ENCODE results near the gene AKAP12.
A peak's percentile ranks its signal among the peaks of the same experiment; 100 is the strongest.
"Not testable (repeated sequence)": the region's sequence is repeated elsewhere in the genome, so short reads cannot be mapped to it uniquely, and the experiment has no call there.

AKAP12 gene

DNA sequence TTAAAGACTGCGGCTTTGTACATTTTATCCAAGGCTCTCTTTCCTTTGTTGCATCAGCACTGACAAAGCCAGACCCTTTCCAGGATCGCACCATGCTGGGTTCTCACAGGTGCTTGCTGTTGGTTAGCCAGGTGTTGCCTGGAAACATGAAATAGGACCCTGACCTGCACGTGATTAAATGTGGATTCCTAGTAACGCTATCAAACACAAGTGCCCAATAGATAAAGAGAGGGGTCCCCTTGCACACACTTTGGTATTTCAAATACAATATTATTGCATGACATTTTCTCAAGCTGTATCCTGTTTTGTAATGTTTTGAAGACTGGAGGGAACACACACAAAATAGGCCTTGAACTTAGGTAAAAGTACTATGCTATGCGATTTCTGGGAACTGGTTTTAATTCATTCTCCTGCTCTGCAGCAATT is 73.3 kb downstream of the AKAP12 start:
- no peak for DNase-seq

GRCh38 chr6:151315661-151316060 is 75.9 kb downstream of the AKAP12 start:
- DNase-seq: not testable (repeated sequence)

DNA sequence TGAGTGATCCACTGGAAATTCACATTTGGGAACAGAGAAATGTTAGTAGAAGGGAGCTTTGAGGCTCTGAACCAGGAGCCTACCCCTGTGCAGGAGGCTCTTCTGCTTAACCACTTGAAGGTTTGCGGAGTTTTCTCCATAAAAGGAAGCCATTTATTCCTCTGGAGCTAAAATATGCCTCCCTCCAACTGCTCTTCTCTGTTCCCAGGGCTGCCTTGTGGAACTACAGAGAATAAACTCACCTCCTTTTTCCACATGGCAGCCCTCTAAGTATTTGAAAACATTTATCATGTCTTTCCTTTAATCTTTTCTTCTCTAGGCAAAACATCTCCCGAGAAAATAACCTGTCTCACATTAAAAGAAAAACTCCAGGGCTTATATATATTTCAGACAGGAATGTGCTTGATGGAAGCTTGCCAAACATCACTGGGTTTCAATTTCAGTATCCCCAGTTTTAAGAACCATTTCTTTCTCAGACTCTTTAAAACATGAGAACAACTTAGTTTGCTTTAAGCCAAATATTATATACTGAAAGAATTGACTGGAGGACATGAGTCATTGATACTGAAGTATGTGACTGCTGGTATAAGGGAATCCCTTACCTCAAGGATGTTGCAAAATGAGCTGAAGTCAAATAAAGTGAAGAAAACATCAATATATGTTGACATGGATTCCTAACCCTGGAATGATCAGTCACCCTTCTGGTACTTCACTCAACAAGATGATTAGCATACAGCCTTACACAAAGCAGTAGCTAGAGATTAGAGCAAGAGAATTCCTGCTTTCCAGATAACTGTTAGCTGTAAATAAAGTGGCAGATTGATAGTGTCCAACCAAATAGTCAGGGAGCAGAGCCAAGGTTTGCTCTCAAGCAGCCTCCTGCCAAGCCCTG is 77.6 kb downstream of the AKAP12 start:
- DNase-seq: no peak

DNA sequence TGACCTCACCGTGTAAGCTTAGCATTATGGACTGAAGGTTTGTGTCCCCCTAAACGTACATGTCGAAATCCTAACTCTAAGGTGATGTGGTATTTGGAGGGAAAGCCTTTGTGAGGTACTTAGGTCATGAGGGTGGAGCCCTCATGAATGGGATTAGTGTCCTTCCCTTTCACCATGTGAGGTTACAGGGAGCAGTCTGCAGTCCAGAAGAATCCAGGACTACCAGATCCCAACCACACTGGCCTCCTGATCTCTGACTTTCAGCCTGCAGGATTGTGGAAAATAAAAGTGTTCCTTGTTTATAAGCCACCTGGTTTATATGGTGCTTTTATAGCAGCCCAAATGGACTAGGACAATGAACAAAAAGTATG is 78.2 kb downstream of the AKAP12 start:
- DNase-seq: no peak

GRCh38 chr6:151320140-151320539 is 80.4 kb downstream of the AKAP12 start:
- DNase-seq: no peak

DNA sequence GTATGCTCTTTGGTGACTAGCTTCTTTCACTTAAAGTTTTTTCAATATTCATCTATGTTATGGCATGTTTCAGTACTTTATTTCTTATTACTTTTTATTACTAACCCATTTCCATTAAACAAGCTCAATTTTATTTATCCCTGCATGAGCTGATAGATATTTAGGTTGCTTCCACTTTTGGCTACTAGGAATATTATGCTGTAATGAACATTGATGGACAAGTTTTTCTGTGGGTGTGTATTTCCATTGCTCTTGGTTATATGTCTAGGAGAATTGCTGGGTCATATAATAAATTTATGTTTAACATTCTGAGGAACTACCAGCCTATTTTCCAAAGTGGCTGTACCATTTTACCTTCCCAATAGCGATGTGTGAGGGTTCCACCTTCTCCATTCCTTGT is 81.7 kb downstream of the AKAP12 start:
- no peak for DNase-seq

DNA sequence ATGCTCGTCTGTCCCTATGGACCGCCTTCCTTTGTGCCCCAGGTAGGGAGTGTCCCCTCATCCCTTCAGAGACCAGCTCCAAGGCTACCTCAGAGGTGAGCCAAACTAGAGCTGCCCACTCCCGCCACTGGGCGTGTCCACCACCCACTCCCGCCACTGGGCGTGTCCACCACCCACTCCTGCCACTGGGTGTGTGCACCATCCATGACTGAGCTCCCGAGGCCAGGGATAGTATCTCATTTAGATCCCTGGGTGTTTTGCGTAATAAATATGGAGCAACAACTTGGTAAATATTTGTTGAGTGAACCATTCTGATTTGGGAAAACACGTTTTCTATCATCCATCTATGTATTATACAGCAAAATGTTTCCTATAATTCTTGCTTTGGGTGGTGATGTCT is 82.8 kb downstream of the AKAP12 start:
- no peak for DNase-seq

DNA sequence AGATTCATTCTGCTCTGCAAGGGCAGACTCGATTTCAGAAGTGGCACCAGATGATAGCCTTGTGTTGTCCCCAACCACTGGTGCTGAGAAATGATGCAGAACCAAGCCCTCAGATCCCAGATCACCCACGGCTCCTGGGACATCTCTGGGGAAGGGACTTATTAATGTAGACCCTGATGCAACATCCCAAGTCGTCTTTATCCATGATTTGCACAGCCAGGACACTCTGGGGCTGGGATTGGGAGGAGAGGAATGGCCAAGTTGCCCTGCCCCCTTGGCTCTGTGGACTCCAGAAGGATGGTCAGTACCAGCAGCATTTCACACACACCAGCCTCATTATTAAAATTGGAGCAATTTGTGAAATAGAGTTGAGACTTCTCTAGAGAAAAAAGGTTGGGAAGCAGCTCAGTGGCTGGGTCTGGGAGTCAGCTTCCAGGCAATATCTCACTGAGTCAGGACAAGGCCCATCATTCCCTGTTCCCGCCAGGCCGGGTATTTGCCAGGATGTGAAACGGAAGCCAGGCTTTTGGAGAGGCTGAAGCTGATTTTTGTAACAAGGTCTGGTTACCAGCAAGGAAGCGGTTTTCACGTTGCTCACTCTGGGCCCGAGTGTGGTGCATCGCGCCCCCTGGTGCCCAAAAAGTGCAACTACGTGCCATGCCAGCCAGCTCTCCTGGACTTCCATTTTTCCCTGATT is 84.2 kb downstream of the AKAP12 start:
- DNase-seq: peak; percentile 43

- DNase-seq: no peak
These were observed 84.7 kb downstream of the AKAP12 start for GRCh38 chr6:151324488-151324825.

GRCh38 chr6:151325075-151326050 is 85.6 kb downstream of the AKAP12 start:
- DNase-seq: no peak

DNA sequence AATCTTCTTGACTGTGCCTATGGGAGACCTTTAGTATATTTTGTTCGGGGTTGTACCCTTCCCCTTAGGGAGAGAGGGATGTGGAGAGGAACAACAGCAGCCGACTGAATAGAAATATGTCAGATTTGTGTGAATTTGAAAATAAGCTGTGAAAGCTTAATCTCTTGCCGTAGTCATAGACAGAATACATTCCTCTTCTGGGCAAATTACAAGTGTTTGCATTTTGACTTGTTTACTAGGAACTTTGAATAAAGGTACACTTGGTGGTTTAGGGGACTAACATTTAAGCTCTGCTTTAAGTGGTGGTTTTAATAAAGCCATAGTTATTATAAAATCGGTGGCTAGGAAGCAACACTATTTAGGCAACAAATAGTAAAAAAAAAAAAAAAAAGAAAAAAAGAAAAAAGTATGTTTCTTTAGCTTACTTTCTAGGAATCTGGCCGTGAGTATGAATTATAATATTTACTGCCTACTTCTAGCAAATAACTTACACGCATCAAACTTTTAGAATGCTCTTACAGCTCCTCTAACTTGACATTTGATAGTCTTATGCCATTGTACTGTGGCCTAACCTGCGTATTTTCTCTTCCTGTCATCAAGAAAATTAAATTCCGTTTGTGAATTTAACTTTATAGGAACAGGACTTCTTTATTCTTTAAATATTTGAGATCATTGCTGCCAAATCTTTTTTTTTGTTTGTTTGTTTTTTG is 86.5 kb downstream of the AKAP12 start:
- no peak for DNase-seq

- DNase-seq: no peak
These were observed 87.3 kb downstream of the AKAP12 start for GRCh38 chr6:151327101-151327500.

- DNase-seq: no peak
These were observed 90.4 kb downstream of the AKAP12 start for GRCh38 chr6:151330130-151330696.

GRCh38 chr6:151335930-151336329 is 96.2 kb downstream of the AKAP12 start:
- no peak for DNase-seq

DNA sequence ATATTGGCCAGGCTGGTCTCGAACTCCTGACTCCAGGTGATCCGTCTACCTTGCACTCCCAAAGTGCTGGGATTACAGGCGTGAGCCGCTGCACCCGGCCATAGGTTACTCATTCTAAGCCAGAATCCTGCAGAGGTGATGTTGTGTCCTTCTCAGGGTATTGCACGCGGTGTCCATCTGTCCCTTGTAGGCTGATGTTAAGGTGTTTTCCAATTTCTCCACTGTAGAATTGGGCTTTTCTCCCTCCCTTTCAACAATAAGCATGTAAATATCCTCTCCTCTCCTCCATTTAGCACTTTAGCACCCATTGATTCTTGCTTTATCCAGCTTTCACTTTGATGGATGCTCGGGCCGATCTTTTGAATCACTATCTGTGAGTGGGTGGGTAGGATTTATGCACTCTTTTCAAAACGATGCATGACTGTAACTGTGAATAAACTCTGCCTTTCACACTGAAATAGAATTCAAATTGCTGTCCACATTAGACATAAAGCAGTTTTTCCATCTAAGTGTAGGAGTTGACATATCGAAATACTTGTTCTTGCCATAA is 99.0 kb downstream of the AKAP12 start:
- no peak for DNase-seq

DNA sequence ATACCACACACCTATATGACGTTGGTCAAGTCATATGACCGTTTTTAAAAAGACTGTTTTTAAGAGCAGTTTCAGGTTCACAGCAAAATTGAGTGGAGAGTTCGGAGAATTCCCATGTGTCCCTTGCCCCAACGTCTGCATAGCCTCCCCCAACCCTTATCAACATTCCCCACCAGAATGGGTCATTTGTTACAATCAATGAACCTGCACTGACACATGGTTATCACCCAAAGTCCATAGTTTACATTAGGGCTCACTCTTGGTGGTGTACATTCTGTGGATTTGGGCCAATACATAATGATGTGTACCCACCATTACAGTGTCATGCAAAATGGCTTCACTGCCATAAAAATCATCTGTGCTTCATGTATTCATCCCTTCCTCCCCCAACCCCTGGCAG is 99.6 kb downstream of the AKAP12 start:
- no peak for DNase-seq

DNA sequence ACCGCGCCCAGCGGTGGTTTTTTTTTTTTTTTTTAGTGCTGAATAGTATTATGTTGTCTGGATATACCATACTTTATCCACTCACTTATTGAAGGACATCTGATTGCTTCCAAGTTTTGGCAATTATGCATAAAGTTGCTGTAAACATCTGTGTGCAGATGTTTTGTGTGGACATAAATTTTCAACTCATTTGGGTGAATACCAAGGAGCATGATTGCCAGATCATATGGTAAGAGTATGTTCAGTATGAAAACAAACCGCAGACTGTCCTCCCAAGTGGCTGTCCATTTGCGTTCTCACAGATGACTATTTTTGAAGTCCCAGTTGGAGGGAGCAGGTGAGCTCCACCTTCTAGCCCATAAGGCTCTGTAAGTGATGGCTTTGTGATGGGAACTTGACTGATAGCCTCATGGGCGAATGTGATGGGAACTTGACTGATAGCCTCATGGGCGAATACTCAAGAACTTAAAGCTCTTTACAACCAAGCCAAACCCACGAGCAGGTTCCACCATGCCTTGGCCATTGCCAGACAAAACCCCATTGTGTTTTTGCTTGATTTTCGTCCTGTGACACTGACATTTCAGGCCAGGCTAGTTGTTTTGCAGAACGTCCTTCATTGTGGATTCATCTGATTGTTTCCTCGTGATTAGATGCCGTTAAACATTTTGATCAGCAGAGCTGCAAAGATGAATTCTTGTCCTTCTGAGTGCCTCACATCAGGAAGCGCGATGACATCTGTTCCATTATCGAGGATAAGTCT is 100.6 kb downstream of the AKAP12 start:
- DNase-seq: no peak

- no peak for DNase-seq
These were observed 101.9 kb downstream of the AKAP12 start for GRCh38 chr6:151341476-151342195.

- DNase-seq: not testable (repeated sequence)
These were observed 103.0 kb downstream of the AKAP12 start for GRCh38 chr6:151342750-151343149.

- peak; percentile 91 for DNase-seq
These were observed 110.0 kb downstream of the AKAP12 start for GRCh38 chr6:151349651-151350270.

Measured in NCI-H526 treated with DMSO at 0.1 percent for 48 hours (cell line).